ENCODE results near the gene TRPM3.

The TRPM3 gene

GRCh38 chr9:71146511-71146910 is 25.1 kb upstream of the TRPM3 start:
- H3K4me1 ChIP-seq (ENCODE audit: insufficient read depth, poor library complexity, severe bottlenecking) = no peaks in the 10 kb centered on the region
- no peak overlapping the region for H3K27ac ChIP-seq (ENCODE audit: poor library complexity, severe bottlenecking)
- no peaks in the 10 kb centered on the region for H3K9me3 ChIP-seq (ENCODE audit: severe bottlenecking)
- no peak for DNase-seq (ENCODE audit: low spot score)
- TF ChIP-seq, protein P1, sequence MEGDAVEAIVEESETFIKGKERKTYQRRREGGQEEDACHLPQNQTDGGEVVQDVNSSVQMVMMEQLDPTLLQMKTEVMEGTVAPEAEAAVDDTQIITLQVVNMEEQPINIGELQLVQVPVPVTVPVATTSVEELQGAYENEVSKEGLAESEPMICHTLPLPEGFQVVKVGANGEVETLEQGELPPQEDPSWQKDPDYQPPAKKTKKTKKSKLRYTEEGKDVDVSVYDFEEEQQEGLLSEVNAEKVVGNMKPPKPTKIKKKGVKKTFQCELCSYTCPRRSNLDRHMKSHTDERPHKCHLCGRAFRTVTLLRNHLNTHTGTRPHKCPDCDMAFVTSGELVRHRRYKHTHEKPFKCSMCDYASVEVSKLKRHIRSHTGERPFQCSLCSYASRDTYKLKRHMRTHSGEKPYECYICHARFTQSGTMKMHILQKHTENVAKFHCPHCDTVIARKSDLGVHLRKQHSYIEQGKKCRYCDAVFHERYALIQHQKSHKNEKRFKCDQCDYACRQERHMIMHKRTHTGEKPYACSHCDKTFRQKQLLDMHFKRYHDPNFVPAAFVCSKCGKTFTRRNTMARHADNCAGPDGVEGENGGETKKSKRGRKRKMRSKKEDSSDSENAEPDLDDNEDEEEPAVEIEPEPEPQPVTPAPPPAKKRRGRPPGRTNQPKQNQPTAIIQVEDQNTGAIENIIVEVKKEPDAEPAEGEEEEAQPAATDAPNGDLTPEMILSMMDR (IDR thresholded peaks at IDR 0.05; ENCODE audit: poor library complexity, severe bottlenecking) = no peak
- no peaks in the 10 kb centered on the region for H3K36me3 ChIP-seq (ENCODE audit: low read depth)
- H3K27me3 ChIP-seq (ENCODE audit: insufficient read depth, poor library complexity, severe bottlenecking) = no peaks in the 10 kb centered on the region
- H3K4me3 ChIP-seq (ENCODE audit: severe bottlenecking) = no peak overlapping the region
- no peak for ATAC-seq (ENCODE audit: low read depth)

- ATAC-seq (ENCODE audit: low read depth) = no peak
- Histone ChIP-seq H3K9me3 (ENCODE audit: severe bottlenecking) (no peaks in the 10 kb centered on the region), H3K4me3 (ENCODE audit: severe bottlenecking) (no peak overlapping the region), H3K27me3 (ENCODE audit: insufficient read depth, poor library complexity, severe bottlenecking) (no peaks in the 10 kb centered on the region), H3K4me1 (ENCODE audit: insufficient read depth, poor library complexity, severe bottlenecking) (no peaks in the 10 kb centered on the region), H3K36me3 (ENCODE audit: low read depth) (no peaks in the 10 kb centered on the region), H3K27ac (ENCODE audit: poor library complexity, severe bottlenecking) (no peak overlapping the region)
- DNase-seq (ENCODE audit: low spot score) = no peak
- TF ChIP-seq, protein P1 (IDR thresholded peaks at IDR 0.05; ENCODE audit: poor library complexity, severe bottlenecking) = no peak
Measured at GRCh38 chr9:71145179-71145578, 23.8 kb upstream of the TRPM3 start.

- H3K9me3 ChIP-seq (ENCODE audit: severe bottlenecking) = no peaks in the 10 kb centered on the region
- H3K27ac ChIP-seq (ENCODE audit: poor library complexity, severe bottlenecking) = no peak overlapping the region
- ATAC-seq (ENCODE audit: low read depth) (no peak), DNase-seq (ENCODE audit: low spot score) (no peak)
- no peaks in the 10 kb centered on the region for H3K27me3 ChIP-seq (ENCODE audit: insufficient read depth, poor library complexity, severe bottlenecking)
- H3K4me1 ChIP-seq (ENCODE audit: insufficient read depth, poor library complexity, severe bottlenecking) = no peaks in the 10 kb centered on the region
- H3K4me3 ChIP-seq (ENCODE audit: severe bottlenecking) = no peak overlapping the region
- TF ChIP-seq, protein P1 (IDR thresholded peaks at IDR 0.05; ENCODE audit: poor library complexity, severe bottlenecking) = no peak
- H3K36me3 ChIP-seq (ENCODE audit: low read depth) = no peaks in the 10 kb centered on the region
Measured at GRCh38 chr9:71144495-71144894, 23.1 kb upstream of the TRPM3 start.

DNA sequence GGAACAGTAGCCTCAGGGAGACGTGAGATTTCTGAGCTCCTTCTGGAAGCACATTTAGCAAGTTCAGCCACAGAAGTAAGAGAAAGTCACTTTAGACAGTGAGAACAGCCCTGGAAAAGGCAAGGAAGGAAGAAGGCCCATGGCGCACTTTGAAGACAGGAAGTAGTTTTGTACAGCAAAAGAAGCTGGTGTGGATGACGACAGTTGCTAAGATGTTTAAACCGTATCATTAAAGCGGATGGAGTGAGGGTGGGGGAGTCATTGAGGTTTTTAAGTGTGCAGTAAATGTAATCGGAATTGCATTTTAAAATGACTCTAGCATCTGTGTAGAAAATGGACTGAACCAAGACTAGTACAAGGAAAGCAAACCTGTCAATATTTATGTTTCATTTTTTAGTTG is 15.3 kb upstream of the TRPM3 start:
- TF ChIP-seq, protein P1 (IDR thresholded peaks at IDR 0.05; ENCODE audit: poor library complexity, severe bottlenecking) = no peak
- ATAC-seq (ENCODE audit: low read depth) (no peak), DNase-seq (ENCODE audit: low spot score) (no peak)
- no peak overlapping the region for H3K4me3 ChIP-seq (ENCODE audit: severe bottlenecking)
- no peaks in the 10 kb centered on the region for H3K36me3 ChIP-seq (ENCODE audit: low read depth)
- H3K27me3 ChIP-seq (ENCODE audit: insufficient read depth, poor library complexity, severe bottlenecking) = no peaks in the 10 kb centered on the region
- H3K27ac ChIP-seq (ENCODE audit: poor library complexity, severe bottlenecking) = no peak overlapping the region
- no peaks in the 10 kb centered on the region for H3K9me3 ChIP-seq (ENCODE audit: severe bottlenecking)
- no peaks in the 10 kb centered on the region for H3K4me1 ChIP-seq (ENCODE audit: insufficient read depth, poor library complexity, severe bottlenecking)

GRCh38 chr9:71131145-71131544 is 9.7 kb upstream of the TRPM3 start:
- Histone ChIP-seq H3K9me3 (ENCODE audit: severe bottlenecking) (no peaks in the 10 kb centered on the region), H3K4me1 (ENCODE audit: insufficient read depth, poor library complexity, severe bottlenecking) (no peaks in the 10 kb centered on the region), H3K36me3 (ENCODE audit: low read depth) (no peaks in the 10 kb centered on the region), H3K27ac (ENCODE audit: poor library complexity, severe bottlenecking) (no peak overlapping the region), H3K27me3 (ENCODE audit: insufficient read depth, poor library complexity, severe bottlenecking) (no peaks in the 10 kb centered on the region), H3K4me3 (ENCODE audit: severe bottlenecking) (no peak overlapping the region)
- ATAC-seq (ENCODE audit: low read depth) = no peak
- TF ChIP-seq, protein P1 (IDR thresholded peaks at IDR 0.05; ENCODE audit: poor library complexity, severe bottlenecking) = no peak
- DNase-seq (ENCODE audit: low spot score) = no peak

Data from RWPE2 (cell line).